ENCODE data around the gene ST6GALNAC3.

The ST6GALNAC3 gene

GRCh38 chr1:76470166-76470565 is 395.6 kb downstream of the ST6GALNAC3 start:
- no peak for DNase-seq

- DNase-seq: no peak
These were observed 397.0 kb downstream of the ST6GALNAC3 start for GRCh38 chr1:76471536-76471935.

GRCh38 chr1:76473591-76473990 is 399.0 kb downstream of the ST6GALNAC3 start:
- no peak for DNase-seq

- no peak for DNase-seq
These were observed 400.4 kb downstream of the ST6GALNAC3 start for GRCh38 chr1:76474922-76475321.

- DNase-seq: no peak
These were observed 402.6 kb downstream of the ST6GALNAC3 start for GRCh38 chr1:76477156-76477555.

GRCh38 chr1:76480827-76481226 is 406.3 kb downstream of the ST6GALNAC3 start:
- DNase-seq: no peak

- no peak for DNase-seq
These were observed 407.1 kb downstream of the ST6GALNAC3 start for GRCh38 chr1:76481672-76482071.

- DNase-seq: no peak
These were observed 407.7 kb downstream of the ST6GALNAC3 start for GRCh38 chr1:76482272-76482671.

- DNase-seq: no peak
These were observed 417.2 kb downstream of the ST6GALNAC3 start for GRCh38 chr1:76491737-76492136.

- DNase-seq: no peak
These were observed 418.3 kb downstream of the ST6GALNAC3 start for GRCh38 chr1:76492752-76493430.

- DNase-seq: no peak
These were observed 420.3 kb downstream of the ST6GALNAC3 start for GRCh38 chr1:76494807-76495206.

- DNase-seq: peak; percentile 59 to 86
These were observed 422.3 kb downstream of the ST6GALNAC3 start for GRCh38 chr1:76496871-76497270.

- peak in 1 of 2 experiments; percentile 6 for DNase-seq
These were observed 425.6 kb downstream of the ST6GALNAC3 start for GRCh38 chr1:76500116-76500515.

- DNase-seq: no peak
These were observed 426.6 kb downstream of the ST6GALNAC3 start for GRCh38 chr1:76501136-76501535.

- no peak for DNase-seq
These were observed 427.2 kb downstream of the ST6GALNAC3 start for GRCh38 chr1:76501586-76502219.

- no peak for DNase-seq
These were observed 428.6 kb downstream of the ST6GALNAC3 start for GRCh38 chr1:76503100-76503499.

- DNase-seq: no peak
These were observed 429.2 kb downstream of the ST6GALNAC3 start for GRCh38 chr1:76503736-76504135.

GRCh38 chr1:76507376-76507775 is 432.8 kb downstream of the ST6GALNAC3 start:
- DNase-seq: no peak

GRCh38 chr1:76508871-76509270 is 434.3 kb downstream of the ST6GALNAC3 start:
- DNase-seq: no peak

GRCh38 chr1:76510672-76511557 is 436.4 kb downstream of the ST6GALNAC3 start:
- DNase-seq: peak in 1 of 2 experiments; percentile 8

GRCh38 chr1:76511558-76512179 is 437.1 kb downstream of the ST6GALNAC3 start:
- DNase-seq: no peak

- no peak for DNase-seq
These were observed 456.4 kb downstream of the ST6GALNAC3 start for GRCh38 chr1:76530953-76531352.

- DNase-seq: no peak
These were observed 467.1 kb downstream of the ST6GALNAC3 start for GRCh38 chr1:76541618-76542017.
